ENCODE measurements around the gene LHFPL6. TPM values are rescaled to one million over a fixed set of nuclear protein-coding genes. Genes with fewer than 3 reads are reported as not detected.
A peak's percentile ranks its signal among the peaks of the same experiment; 100 is the strongest.

LHFPL6 gene
- total RNA-seq, 2 donors from 2014 or later = 0.53 to 2.8 TPM

GRCh38 chr13:39405596-39406205 is 197.3 kb downstream of the LHFPL6 start:
- Histone ChIP-seq H3K27ac (ENCODE audit: low read depth, low read length) (peak overlapping the region; percentile 72), H3K9ac (ENCODE audit: extremely low read depth, low read length, poor library complexity, severe bottlenecking) (no peak overlapping the region), H3K27me3 (ENCODE audit: control insufficient read depth, insufficient read depth, low read length, poor library complexity, severe bottlenecking) (no peaks in the 10 kb centered on the region), H3K36me3 (ENCODE audit: control insufficient read depth, insufficient read depth, low read length) (no peaks in the 10 kb centered on the region), H3K4me3 (ENCODE audit: low read length) (no peak overlapping the region), H3K4me1 (ENCODE audit: control insufficient read depth, insufficient read depth, low read length) (no peaks in the 10 kb centered on the region), H3K9me3 (ENCODE audit: control insufficient read depth, low read length) (no peaks in the 10 kb centered on the region)
- H3K27me3 Mint-ChIP-seq (ENCODE audit: insufficient read depth) = peaks cover 6% of the 10 kb centered on the region
- no peaks in the 10 kb centered on the region for H3K9me3 Mint-ChIP-seq
- no peak for DNase-seq
- H3K27ac Mint-ChIP-seq = no peak overlapping the region
- TF ChIP-seq CTCF (conservative IDR thresholded peaks at IDR 0.05) = no peak
- H3K4me1 Mint-ChIP-seq = peaks cover 26% of the 10 kb centered on the region
- no peak overlapping the region for H3K4me3 Mint-ChIP-seq
- no peaks in the 10 kb centered on the region for H3K36me3 Mint-ChIP-seq (ENCODE audit: low read depth)
- 57 to 81% methylated on average over 4 to 7 of the region's 7 CpGs for WGBS, 2 experiments (ENCODE audit: insufficient coverage in 1 of 2, insufficient read length in 1 of 2)

GRCh38 chr13:39405107-39405506 is 197.9 kb downstream of the LHFPL6 start:
- no peaks in the 10 kb centered on the region for H3K9me3 ChIP-seq (ENCODE audit: control insufficient read depth, low read length)
- H3K36me3 ChIP-seq (ENCODE audit: control insufficient read depth, insufficient read depth, low read length) = no peaks in the 10 kb centered on the region
- Mint-ChIP-seq H3K27me3 (ENCODE audit: insufficient read depth) (peaks cover 2% of the 10 kb centered on the region), H3K4me3 (no peak overlapping the region), H3K4me1 (peaks cover 21% of the 10 kb centered on the region), H3K36me3 (ENCODE audit: low read depth) (no peaks in the 10 kb centered on the region), H3K27ac (no peak overlapping the region), H3K9me3 (peaks cover 2% of the 10 kb centered on the region)
- H3K4me1 ChIP-seq (ENCODE audit: control insufficient read depth, insufficient read depth, low read length) = no peaks in the 10 kb centered on the region
- H3K9ac ChIP-seq (ENCODE audit: extremely low read depth, low read length, poor library complexity, severe bottlenecking) = no peak overlapping the region
- H3K27ac ChIP-seq (ENCODE audit: low read depth, low read length) = peak overlapping the region; percentile 72
- no peak for TF ChIP-seq CTCF (conservative IDR thresholded peaks at IDR 0.05)
- 80 to 94% methylated on average over 2 of the region's 2 CpGs for WGBS, 2 experiments (ENCODE audit: insufficient coverage in 1 of 2, insufficient read length in 1 of 2)
- no peaks in the 10 kb centered on the region for H3K27me3 ChIP-seq (ENCODE audit: control insufficient read depth, insufficient read depth, low read length, poor library complexity, severe bottlenecking)
- no peak for DNase-seq
- no peak overlapping the region for H3K4me3 ChIP-seq (ENCODE audit: low read length)

- H3K4me3 Mint-ChIP-seq = no peak overlapping the region
- H3K9ac ChIP-seq (ENCODE audit: extremely low read depth, low read length, poor library complexity, severe bottlenecking) = no peak overlapping the region
- no peak for TF ChIP-seq CTCF (conservative IDR thresholded peaks at IDR 0.05)
- peaks cover 19% of the 10 kb centered on the region for H3K27me3 Mint-ChIP-seq (ENCODE audit: insufficient read depth)
- H3K27ac ChIP-seq (ENCODE audit: low read depth, low read length) = no peak overlapping the region
- H3K36me3 Mint-ChIP-seq (ENCODE audit: low read depth) = no peaks in the 10 kb centered on the region
- no peaks in the 10 kb centered on the region for H3K36me3 ChIP-seq (ENCODE audit: control insufficient read depth, insufficient read depth, low read length)
- H3K27me3 ChIP-seq (ENCODE audit: control insufficient read depth, insufficient read depth, low read length, poor library complexity, severe bottlenecking) = peaks cover 5% of the 10 kb centered on the region
- peaks cover 16% of the 10 kb centered on the region for H3K4me1 Mint-ChIP-seq
- H3K27ac Mint-ChIP-seq = no peak overlapping the region
- DNase-seq = no peak
- no peaks in the 10 kb centered on the region for H3K4me1 ChIP-seq (ENCODE audit: control insufficient read depth, insufficient read depth, low read length)
- no peak overlapping the region for H3K4me3 ChIP-seq (ENCODE audit: low read length)
- no peaks in the 10 kb centered on the region for H3K9me3 ChIP-seq (ENCODE audit: control insufficient read depth, low read length)
- H3K9me3 Mint-ChIP-seq = peaks cover 2% of the 10 kb centered on the region
These were observed 199.9 kb downstream of the LHFPL6 start for GRCh38 chr13:39403106-39403505.
